KG1 (cell line): ENCODE results near the gene ITPRIPL2.

ENCODE experiments used
- DNase-seq: peaks from one replicate; lab custom pipeline; 2025; lab: John Stamatoyannopoulos, UW

Gene ITPRIPL2

GRCh38 chr16:19142939-19143598 lies 29.3 kb downstream of the ITPRIPL2 start:
- no peak for DNase-seq

DNA sequence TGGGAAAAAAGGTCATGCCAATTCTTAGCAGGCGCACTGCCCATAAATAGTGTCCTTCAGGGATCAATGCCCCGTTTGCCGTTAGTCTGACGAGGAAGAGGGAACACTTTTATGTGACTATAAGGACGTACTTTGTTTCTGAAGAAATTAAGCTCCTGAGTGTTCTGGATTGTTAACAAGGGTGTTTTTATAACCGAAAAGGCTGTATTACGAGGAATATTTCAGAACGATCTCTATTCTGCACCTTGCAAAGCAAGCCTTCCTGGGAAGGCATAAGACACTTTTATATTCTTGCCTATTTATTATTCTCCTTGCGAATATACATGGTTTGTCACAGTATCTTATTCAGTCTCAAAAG lies 29.8 kb downstream of the ITPRIPL2 start:
- DNase-seq: no peak

DNA sequence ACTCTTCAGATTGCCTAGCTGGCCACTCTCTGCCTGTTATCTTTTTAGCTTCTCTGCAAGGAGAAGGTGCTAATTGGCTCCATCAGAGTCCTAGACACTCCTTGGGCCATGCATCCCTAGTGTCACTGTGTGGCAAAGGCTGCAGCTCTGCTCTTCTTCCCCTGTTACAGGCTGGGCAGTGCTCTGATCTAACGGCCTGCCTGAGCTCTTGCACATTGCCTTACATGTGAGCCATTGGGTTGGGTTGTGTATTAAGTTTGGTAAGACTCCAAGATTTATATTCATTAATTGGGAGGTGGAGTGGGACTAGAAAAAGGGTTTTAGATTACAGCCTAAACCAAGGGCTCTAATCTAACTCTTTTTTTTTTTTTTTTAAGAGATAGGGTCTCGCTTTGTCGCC lies 31.2 kb downstream of the ITPRIPL2 start:
- no peak for DNase-seq

DNA sequence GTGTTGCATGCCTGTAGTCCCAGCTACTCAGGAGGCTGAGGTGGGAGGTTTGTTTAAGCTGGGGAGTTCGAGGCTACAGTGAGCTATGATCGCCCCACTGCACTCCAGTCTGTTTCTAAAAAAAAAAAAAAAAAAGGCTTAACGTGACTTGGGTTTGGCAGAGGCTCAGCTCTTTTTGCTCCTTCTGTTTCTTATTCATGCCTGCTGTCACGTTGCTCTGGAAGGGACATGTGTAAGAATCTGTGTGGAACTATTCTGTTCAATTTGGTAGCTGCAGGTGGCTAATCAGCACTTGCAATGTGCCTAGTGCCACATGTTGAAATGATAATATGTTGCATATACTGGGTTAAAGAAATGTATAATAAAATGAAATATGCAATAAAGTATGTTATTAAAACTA lies 33.4 kb downstream of the ITPRIPL2 start:
- no peak for DNase-seq

DNA sequence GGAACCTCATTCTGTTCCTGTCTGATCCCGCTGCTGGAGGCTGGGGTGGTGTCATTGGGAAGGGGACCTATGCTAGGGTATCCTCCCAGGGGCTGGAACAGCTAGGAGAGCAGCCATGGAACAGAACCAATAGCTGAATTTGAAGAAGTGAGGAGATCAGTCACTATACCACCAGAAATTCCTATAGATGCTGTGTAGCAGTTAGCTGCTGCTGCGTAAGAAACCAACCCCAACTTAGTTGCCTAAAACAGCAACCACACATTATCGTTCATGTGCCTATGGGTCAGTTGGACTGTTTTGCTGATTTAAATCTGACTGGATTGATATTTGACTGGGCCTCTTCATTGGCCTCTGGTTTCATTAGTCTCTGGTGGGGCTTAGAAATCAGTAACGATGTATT lies 33.9 kb downstream of the ITPRIPL2 start:
- no peak for DNase-seq

DNA sequence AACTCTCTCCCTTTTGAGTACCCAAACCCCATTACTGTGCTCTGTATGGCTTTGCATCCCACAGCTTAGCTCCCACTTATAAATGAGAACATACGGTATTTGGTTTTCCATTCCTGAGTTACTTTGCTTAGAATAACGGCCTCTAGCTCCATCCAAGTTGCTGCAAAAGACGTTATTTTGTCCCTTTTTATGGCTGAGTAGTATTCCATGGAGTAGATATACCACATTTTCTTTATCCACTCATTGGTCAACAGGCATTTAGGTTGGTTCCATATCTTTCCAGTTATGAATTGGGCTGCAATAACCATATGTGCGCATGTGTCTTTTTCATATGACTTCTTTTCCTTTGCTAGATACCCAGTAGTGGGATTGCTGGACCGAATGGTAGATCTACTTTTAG lies 34.4 kb downstream of the ITPRIPL2 start:
- DNase-seq: no peak

GRCh38 chr16:19151310-19151709 lies 37.5 kb downstream of the ITPRIPL2 start:
- DNase-seq: no peak

- DNase-seq: no peak
Observed at GRCh38 chr16:19152042-19152441, 38.3 kb downstream of the ITPRIPL2 start.

DNA sequence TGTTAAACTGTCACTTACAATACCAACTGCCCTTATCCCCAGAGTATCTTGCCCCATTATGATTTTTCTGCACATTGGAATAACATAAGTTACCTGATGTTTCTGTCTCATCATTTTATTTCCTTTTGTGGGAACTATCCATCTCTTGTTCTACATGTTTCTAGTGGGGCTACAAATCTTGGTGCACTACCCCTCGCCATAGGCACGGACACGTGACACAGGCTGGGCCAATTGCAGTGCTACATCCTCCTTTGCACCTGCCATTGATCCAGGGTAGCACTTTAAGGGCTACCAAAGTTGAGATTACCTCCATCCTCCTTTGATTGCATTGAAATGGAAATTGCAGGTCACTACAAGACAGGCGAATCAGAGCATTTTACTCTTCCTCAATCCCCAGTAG lies 40.1 kb downstream of the ITPRIPL2 start:
- DNase-seq: no peak

GRCh38 chr16:19162085-19162484 lies 48.3 kb downstream of the ITPRIPL2 start:
- no peak for DNase-seq

- DNase-seq: no peak
Observed at GRCh38 chr16:19163215-19163614, 49.5 kb downstream of the ITPRIPL2 start.

DNA sequence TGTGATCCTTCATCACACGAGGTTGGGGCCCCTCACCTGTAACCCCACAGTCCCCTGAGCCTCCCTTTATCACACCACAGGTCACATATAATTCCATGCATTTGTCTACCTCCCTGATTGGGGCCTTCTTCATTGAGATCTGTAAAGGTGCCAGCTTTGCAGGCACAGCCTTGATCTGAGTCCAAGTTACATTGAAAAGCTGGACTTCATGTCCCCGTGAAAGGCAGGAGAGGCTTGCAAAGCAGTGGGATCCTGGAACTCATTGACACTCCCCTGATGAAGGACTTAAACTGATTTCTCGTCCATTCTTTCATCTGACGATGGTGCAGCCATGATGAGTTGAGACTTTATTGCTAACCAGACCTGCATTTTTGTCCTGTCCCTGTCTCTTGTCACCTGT lies 50.5 kb downstream of the ITPRIPL2 start:
- DNase-seq: no peak

DNA sequence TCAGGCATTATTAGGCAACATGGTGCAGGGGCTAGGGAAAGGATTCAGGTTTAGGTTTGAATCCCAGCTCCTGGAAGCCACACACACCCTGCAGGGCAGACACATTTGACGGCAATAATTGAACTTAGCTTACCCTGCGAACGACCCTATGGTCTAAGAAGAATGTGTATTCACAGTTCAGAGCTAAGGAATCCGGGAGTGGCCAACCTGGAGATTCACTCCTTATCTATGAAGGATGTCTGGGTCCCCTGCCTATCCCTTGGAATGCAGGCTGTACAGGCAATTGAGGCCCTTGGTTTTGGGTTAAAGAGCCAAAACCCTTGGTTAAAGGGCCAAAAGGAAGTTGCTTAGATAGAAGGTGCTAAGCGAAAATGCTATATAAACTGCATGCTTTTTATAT lies 51.3 kb downstream of the ITPRIPL2 start:
- DNase-seq: no peak

DNA sequence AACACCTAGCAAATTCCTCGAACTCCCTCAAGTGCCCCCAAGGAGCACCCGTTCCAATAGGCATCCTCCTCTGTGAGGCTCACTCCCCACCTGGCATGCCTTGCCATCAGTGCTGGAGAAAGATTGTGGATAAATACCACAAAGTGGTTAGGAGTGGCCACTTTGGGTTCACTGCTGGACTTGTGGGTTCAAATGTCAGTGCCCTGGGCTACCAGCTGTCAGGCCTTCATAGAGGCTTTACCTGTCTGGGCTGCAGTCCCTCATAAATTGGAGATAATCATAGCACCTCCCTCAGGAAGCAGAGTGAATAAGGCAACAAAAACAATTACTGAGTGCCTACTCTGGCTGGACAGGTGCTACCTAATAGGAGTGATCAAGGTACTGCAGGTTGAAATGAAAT lies 52.7 kb downstream of the ITPRIPL2 start:
- no peak for DNase-seq

DNA sequence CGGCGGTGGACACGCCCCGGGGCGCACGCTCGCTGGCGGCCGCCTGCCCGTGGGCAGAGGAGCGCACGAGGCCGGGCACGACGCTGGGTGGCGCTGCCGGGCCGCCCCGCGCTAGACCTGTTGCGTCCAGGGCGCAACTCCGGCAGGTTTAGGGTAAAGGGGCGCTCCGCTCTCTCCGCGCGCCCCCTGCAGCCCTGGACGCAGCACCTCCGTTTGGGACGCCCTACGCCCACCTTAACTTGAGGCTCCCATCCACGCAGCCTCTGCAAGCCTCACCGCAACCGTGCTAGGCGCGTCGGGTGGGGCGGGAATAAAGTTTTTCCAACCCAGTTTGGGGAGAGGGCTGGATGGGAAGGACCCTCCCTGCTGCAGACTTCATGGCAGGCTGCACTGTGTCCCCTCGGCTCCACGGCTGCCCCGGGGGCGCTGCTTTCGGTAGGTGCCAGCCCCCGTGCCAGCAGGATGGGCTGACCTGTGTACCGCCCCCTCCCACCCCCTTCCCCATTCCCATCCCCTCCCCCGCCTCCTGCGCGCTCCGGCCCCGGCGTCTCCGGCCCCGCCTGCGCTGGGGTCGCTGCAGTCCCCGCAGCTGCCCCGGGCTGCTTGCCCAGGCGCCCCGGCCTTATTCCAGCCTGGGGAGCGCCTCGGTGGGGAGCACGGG lies 54.1 kb downstream of the ITPRIPL2 start, which contains the start of gene SYT17:
Gene SYT17, plus strand, starts transcription at position 531 of the 661 bp plus-strand sequence. CDS start 407 bp downstream, outside the sequence.
- DNase-seq: peak; percentile 10

- DNase-seq: no peak
Observed at GRCh38 chr16:19168371-19169081, 54.8 kb downstream of the ITPRIPL2 start.

GRCh38 chr16:19169082-19169639 lies 55.4 kb downstream of the ITPRIPL2 start:
- DNase-seq: no peak

GRCh38 chr16:19170043-19170655 lies 56.4 kb downstream of the ITPRIPL2 start:
- DNase-seq: no peak
